ENCODE measurements around the gene CFAP46. TPM values are rescaled to one million over a fixed set of nuclear protein-coding genes. Genes with fewer than 3 reads are reported as not detected.
"Not testable (repeated sequence)": the region's sequence is repeated elsewhere in the genome, so short reads cannot be mapped to it uniquely, and the experiment has no call there.

CFAP46 gene
- total RNA-seq, 1 donor from 2014 or later: not detected

GRCh38 chr10:132929953-132930548 lies 12.3 kb downstream of the CFAP46 start:
- intact Hi-C loops (cut with micrococcal nuclease): no loop called here

GRCh38 chr10:132929480-132929879 lies 12.9 kb downstream of the CFAP46 start:
- intact Hi-C loops (cut with micrococcal nuclease): no loop called here

- intact Hi-C loops (cut with micrococcal nuclease): no loop called here
These were observed 14.1 kb downstream of the CFAP46 start for GRCh38 chr10:132928261-132928660.

GRCh38 chr10:132927824-132928223 lies 14.5 kb downstream of the CFAP46 start:
- intact Hi-C loops (cut with micrococcal nuclease): no loop called here

DNA sequence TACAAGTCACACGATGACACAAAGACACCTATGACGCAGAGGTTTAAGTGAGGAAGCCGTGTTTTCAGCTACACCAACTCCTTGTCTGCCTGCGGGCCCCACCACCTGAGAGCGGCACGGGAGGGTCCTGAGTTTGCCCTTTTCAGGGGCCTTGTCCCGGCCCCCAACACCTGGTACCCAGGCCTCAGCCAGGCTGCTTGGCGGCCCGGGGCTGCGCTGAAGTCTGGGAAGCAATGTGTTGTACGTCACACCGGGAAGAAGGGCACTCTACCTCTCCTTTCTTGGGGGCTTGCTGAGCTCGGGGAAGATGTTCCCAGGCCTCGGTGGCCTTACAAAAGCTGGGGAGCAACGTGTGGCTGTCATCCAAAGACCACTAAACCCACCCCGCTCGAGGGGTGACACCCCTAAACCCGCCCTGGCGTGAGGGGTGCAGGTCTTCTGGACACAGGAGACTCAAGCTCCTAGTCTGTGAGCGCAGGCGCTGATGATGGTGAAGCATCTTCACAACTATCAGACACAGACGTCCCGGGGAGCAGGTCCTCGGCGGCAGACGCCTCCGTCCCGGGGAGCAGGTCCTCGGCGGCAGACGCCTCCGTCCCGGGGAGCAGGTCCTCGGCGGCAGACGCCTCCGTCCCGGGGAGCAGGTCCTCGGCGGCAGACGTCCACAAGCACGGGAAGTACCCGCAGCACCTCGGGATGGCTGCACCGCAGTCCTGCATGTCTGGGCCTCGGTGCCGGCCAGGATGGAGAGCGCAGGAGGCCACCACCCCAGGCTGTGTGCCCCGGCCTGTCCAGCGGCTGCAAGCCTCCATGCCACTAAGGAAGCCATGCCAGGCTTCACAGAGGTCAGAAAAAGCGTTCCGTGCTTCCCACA lies 15.4 kb downstream of the CFAP46 start:
- intact Hi-C loops (cut with micrococcal nuclease): no loop called here

DNA sequence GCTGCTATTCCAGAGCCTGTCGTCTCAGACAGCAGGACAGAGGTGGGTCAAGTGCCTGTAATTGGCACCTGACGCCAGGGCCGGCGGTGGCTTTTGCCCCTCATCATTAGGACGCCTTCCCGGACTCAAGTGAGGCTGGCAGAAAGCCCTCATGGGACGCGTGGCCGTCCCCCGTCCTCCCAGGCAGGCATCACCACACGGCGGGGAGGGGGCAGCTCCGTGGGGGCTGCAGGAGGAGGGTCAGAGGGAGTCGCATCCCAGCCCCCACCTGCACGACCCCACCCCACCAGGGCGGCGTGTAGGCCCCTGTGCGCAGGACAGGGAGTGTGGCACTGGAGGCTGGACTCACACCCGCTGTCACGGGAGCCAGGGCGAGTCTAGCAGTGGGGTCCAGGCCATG lies 16.3 kb downstream of the CFAP46 start:
- intact Hi-C loops (cut with micrococcal nuclease): no loop called here

GRCh38 chr10:132925614-132926013 lies 16.8 kb downstream of the CFAP46 start:
- intact Hi-C loops (cut with micrococcal nuclease): no loop called here

- intact Hi-C loops (cut with micrococcal nuclease): no loop called here
These were observed 17.3 kb downstream of the CFAP46 start for GRCh38 chr10:132925071-132925561.

GRCh38 chr10:132924046-132924952 lies 18.1 kb downstream of the CFAP46 start:
- intact Hi-C loops (cut with micrococcal nuclease): no loop called here

DNA sequence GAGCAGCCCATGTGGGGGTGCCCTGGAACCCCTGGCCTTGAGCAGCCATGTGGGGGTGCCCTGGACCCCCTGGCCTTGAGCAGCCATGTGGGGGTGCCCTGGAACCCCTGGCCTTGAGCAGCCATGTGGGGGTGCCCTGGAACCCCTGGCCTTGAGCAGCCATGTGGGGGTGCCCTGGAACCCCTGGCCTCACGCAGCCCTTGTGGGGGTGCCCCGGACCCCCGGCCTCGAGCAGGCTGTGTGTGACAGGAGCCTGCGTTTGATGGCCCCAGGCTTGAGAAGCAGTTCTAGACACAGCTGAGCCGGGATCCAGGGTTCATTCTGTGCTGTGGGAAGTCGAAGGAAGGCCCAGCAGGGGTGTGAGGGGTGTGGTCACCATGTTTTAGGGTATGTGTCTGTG lies 19.0 kb downstream of the CFAP46 start:
- intact Hi-C loops (cut with micrococcal nuclease): not testable (repeated sequence)

DNA sequence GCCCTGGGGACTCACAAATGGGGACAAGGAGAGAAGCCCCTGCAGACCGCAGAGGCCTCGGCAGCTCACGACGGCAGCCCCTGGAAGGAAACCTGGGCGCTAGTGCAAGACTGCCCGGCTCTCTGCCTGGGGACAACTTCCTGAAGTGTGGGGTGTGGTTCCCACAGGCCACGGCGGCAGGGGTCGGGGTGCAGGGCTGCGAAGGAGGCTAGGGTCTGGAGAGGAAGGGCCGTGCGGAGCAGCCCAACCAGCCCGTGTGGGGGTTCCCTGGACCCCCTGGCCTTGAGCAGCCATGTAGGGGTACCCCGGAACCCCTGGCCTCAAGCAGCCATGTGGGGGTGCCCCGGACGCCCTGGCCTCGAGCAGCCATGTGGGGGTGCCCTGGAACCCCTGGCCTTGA lies 19.5 kb downstream of the CFAP46 start:
- intact Hi-C loops (cut with micrococcal nuclease): no loop called here

DNA sequence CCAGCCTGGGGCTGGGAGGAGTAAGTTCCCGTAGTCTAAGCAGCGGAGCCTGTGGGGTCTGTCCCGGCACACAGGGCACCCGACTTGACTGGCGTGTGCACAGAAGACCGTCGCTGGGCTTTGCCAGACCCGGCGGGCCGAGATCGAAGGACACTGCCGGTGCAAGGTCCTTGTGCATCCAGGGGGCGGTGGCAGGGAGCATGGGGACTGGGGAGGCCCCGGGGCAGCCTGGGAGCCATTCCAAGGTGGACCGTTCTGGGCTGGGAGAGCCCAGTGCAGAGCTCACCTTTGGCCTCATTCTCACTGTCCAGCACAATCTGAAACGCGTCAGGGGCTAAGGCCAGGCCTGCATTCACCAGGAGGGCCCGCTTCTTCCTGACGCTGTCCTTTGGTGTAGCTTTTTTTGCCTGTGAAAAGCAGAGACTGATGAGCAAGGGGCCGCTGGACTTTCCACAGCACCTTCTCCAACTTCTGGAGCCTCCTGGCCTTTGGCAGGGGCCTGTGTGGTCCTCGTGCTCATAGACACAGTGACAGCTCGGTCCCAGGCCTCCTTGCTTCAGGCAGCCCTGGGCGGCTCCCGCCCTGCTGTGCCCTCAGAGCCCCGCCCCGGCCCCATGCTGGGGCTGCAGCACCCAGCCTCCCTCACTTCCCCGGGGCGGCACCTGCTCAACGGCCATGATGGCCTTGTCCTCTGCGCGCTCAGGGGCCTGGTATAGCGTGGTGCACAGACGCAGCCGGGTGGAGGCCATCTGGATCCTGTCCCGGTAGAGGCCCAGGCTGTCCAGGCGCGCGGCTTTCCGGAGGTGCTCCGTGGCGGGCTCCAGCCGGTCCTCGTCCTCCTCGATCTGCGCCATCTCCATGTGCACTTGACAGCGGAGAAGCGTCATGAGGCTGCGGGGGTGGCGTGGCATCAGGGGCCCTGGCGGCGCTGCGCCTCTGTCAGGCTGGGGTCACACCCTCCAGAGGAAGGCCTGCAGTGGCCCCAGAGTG lies 20.3 kb downstream of the CFAP46 start:
- intact Hi-C loops (cut with micrococcal nuclease): no loop called here

DNA sequence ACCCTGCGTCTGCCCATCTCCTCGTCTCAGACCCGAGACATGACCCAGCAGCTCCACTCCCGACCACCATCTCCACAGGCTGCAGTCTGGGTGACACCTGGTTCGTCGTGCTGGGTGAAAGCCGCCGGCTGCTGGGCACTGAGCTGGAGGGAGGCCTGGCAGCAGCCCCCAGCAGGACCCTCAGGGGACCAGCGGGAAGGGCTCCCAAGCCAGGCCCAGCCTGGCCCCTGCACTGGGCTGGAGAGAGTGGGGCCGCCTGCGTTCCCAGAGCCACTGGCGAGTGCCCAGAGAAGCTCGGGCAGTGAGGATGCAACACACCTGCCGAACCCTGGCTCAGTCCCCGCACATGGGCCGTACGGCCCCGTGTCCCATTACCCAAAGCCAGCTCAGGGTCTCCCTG lies 21.3 kb downstream of the CFAP46 start:
- intact Hi-C loops (cut with micrococcal nuclease): no loop called here

DNA sequence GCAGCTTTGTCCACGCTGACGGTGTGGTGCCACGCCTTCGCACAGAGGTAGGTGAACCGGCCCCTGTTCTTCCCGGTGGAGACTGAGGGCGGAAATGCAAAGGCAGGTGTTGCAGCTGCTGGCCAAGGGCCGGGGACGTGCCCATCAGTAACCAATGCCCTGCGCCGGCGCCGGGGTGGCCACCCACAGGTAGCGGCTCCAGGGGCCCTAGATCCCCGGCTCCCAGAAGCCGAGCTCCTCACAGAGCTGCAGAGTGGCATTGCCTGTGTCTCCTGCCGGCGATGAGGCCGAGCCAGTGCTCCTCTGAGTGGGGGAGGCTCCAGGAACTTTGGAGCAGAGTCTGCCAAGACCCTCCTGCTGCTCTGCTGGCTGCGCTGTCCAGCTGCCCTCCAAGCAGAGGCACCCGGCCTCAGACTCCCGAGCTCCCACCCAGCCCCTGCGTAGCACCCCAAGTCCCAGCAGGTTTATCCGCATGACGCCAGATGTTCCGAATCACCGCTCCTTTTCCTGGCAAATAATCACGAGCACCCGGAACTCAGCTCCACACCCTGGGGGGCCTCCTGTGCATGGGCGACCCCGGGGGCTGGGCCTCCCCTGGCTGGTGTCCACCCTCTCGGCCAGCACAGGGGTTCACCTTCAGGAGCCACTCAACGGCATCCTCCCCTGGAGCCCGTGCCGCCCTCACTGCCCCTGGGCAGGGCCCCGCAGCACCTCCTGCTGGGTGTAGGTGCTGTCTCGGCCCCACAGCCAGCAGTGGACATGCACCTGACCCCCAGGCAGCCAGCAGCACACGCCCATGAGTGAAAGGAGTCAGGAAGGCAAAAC lies 22.1 kb downstream of the CFAP46 start:
- intact Hi-C loops (cut with micrococcal nuclease): no loop called here

- intact Hi-C loops (cut with micrococcal nuclease): no loop called here
These were observed 22.8 kb downstream of the CFAP46 start for GRCh38 chr10:132919374-132920100.

DNA sequence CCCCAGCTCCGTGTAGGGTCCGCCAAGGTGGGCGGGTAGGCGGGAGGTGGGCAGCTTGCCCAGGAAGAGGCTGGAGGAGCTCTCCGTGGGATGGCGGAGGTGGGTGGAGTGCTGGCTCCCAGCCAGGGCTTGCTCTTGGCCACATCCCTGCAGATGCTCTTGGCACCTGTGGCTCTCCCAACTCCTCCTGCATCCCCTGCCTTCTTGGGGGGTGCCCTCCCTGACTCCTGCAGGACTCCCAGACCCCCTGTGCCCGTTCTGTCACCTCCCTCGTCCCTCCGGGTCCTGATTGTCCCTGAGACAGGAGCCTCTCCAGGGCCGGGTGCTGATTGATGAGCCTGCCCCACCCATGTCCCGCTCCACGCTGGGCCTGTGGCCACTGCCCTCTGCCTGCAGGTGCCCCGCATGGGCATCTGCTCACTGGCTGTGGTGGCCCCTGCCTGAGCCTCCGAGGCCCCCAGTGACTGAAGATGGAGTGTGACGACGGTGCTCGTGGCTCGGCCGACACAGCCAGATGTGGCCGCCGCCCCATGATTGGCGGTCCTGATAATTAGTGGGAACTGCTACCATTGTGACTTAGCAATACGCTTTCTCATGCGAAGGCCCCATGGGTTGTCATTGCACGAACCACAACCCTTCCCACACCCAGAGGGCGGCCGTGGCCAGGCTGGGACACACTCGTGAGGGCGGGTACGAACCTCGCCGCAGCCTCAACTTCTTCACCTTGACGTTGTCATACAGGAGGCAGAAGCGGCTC lies 23.6 kb downstream of the CFAP46 start:
- intact Hi-C loops (cut with micrococcal nuclease): no loop called here

- intact Hi-C loops (cut with micrococcal nuclease): no loop called here
These were observed 24.1 kb downstream of the CFAP46 start for GRCh38 chr10:132918264-132918616.

GRCh38 chr10:132916956-132917666 lies 25.3 kb downstream of the CFAP46 start:
- intact Hi-C loops (cut with micrococcal nuclease): no loop called here

Measured in T-helper 1 cell treated with Interleukin-12 subunit alpha and Interleukin-12 subunit beta and Interleukin-4 antibody, amounts not matched to agents 30 ng/mL and 1 ng/mL, for 36 hours (primary cell).